Thymus (tissue), 14 donors: ENCODE measurements around the gene GOLGA6B. TPM values are rescaled to one million over a fixed set of nuclear protein-coding genes. Genes with fewer than 3 reads are reported as not detected.
"Not testable (repeated sequence)": the region's sequence is repeated elsewhere in the genome, so short reads cannot be mapped to it uniquely, and the experiment has no call there.

Experiments
- DNase-seq, 9 donors: peaks; one replicate each; pipeline ENCODE4 v3.0.0-alpha.2; 2013; ENCODE audit warnings: low spot score in 9 of 9, low read depth in 6 of 9, missing footprints in 1 of 9
- H3K27ac ChIP-seq, 2 donors: one replicate each; pipeline ENCODE4 v1.5.1; 2013; ENCODE audit warnings: control low read depth in 1 of 2, low read depth in 1 of 2, low read length in 1 of 2, mild to moderate bottlenecking in 1 of 2, moderate library complexity in 1 of 2
- H3K27me3 ChIP-seq, 2 donors: one replicate each; pipeline ENCODE4 v1.5.1; 2013; ENCODE audit warnings: low read length in 1 of 2; ENCODE audit not compliant: control insufficient read depth in 2 of 2, insufficient read depth in 1 of 2
- H3K36me3 ChIP-seq, 2 donors: one replicate each; pipeline ENCODE4 v1.5.1; 2013; ENCODE audit warnings: low read length in 1 of 2, mild to moderate bottlenecking in 1 of 2, moderate library complexity in 1 of 2; ENCODE audit not compliant: control insufficient read depth in 2 of 2, insufficient read depth in 2 of 2
- H3K4me1 ChIP-seq, 2 donors: one replicate each; pipeline ENCODE4 v1.5.1; 2013; ENCODE audit warnings: low read length in 2 of 2; ENCODE audit not compliant: control insufficient read depth in 2 of 2, insufficient read depth in 2 of 2
- H3K4me3 ChIP-seq, 2 donors: one replicate each; pipeline ENCODE4 v1.5.1; 2013; ENCODE audit warnings: low read length in 2 of 2, control low read depth in 1 of 2, mild to moderate bottlenecking in 1 of 2
- H3K9me3 ChIP-seq, 2 donors: one replicate each; pipeline ENCODE4 v1.5.1; 2013; ENCODE audit warnings: low read length in 1 of 2, mild to moderate bottlenecking in 1 of 2; ENCODE audit not compliant: control insufficient read depth in 2 of 2, insufficient read depth in 1 of 2
- WGBS: extraction: QIAGEN DNeasy Blood & Tissue Kit; methylation state at CpG from one replicate; pipeline ENCODE4 v1.1.7; 2013; 5-methylcytosine and 5-hydroxymethylcytosine counted together
- long read RNA-seq, 10 donors: transcript quantifications; one replicate each; lab custom pipeline, GENCODE V29; 2026
- polyA plus RNA-seq: library from polyadenylated mRNA; stranded (reverse); fragments of 200-250 nt; gene quantifications from one replicate; pipeline ENCODE4 v1.2.3, GENCODE V29; 2013
- total RNA-seq: library from RNA; stranded (reverse); fragments of 120-200 nt; gene quantifications from one replicate; pipeline ENCODE4 v1.2.4, GENCODE V29; 2013
- donor health status: healthy.

The GOLGA6B gene
- total RNA-seq (not detected), polyA plus RNA-seq (not detected)
- long read RNA-seq, donor 1, result 0 reads
- long read RNA-seq, donor 2, result 0 reads
- long read RNA-seq, donor 3, result 0 reads
- long read RNA-seq, donor 4, result 0 reads
- long read RNA-seq, donor 5, result 0 reads
- long read RNA-seq, donor 6, result 0 reads
- long read RNA-seq, donor 7, result 0 reads
- long read RNA-seq, donor 8, result 0 reads
- long read RNA-seq, donor 9, result 0 reads
- long read RNA-seq, donor 10, result 0 reads

GRCh38 chr15:72654397-72654796 lies at the start of gene GOLGA6B:
GOLGA6B (plus strand) TSS chr15:72654697; CDS start chr15:72654738, 41 bp downstream.
- DNase-seq, H3K27ac ChIP-seq, H3K9me3 ChIP-seq, H3K36me3 ChIP-seq, H3K27me3 ChIP-seq, H3K4me3 ChIP-seq, H3K4me1 ChIP-seq: not testable (repeated sequence)
- WGBS, result no CpG with 5 or more reads among the region's 7 CpGs

- Histone ChIP-seq H3K4me1 (no peaks in the 10 kb centered on the region), H3K4me3 (no peak overlapping the region), H3K9me3 (no peaks in the 10 kb centered on the region), H3K27me3 (no peaks in the 10 kb centered on the region), H3K36me3 (no peaks in the 10 kb centered on the region), H3K27ac (no peak overlapping the region)
- no peak for DNase-seq
- 98% methylated on average over 4 of the region's 4 CpGs for WGBS
These were observed 49.7 kb upstream of the GOLGA6B start for GRCh38 chr15:72604794-72605193.

DNA sequence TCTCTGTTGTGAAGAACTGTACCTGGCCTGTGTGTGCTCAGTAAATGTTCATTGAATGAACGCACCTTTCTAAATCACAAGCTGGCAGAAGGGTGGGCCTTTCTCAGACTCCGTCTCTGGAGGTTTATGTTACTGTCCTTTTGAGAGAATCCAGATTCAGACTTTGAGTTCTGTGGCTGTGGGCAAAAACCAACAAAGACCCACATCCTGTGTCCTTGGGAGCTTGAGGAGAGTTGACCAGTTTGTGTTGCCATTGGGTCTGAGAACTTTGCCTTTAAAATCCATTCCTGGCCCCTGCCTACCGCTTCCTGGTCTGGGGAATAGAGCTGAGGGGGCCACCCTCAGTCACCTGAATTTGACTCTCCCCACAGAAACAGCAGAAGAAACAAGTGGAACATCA lies 46.4 kb upstream of the GOLGA6B start:
- DNase-seq, H3K27ac ChIP-seq, H3K36me3 ChIP-seq, H3K27me3 ChIP-seq, H3K4me1 ChIP-seq, H3K4me3 ChIP-seq, H3K9me3 ChIP-seq: not testable (repeated sequence)
- 95% methylated on average over 3 of the region's 3 CpGs for WGBS

GRCh38 chr15:72609862-72610261 lies 44.6 kb upstream of the GOLGA6B start:
- H3K4me3 ChIP-seq, result no peak overlapping the region
- H3K27ac ChIP-seq, result no peak overlapping the region
- no peaks in the 10 kb centered on the region for H3K9me3 ChIP-seq
- 89% methylated on average over 8 of the region's 8 CpGs for WGBS
- no peak for DNase-seq
- no peaks in the 10 kb centered on the region for H3K4me1 ChIP-seq
- H3K36me3 ChIP-seq, result no peaks in the 10 kb centered on the region
- no peaks in the 10 kb centered on the region for H3K27me3 ChIP-seq

GRCh38 chr15:72612324-72612723 lies 42.2 kb upstream of the GOLGA6B start:
- H3K27me3 ChIP-seq, H3K4me3 ChIP-seq, H3K27ac ChIP-seq, DNase-seq, H3K36me3 ChIP-seq, H3K9me3 ChIP-seq: not testable (repeated sequence)
- H3K4me1 ChIP-seq, result peaks cover 3 to 14% of the 10 kb centered on the region in 2 donors
- 94% methylated on average over 3 of the region's 3 CpGs for WGBS

GRCh38 chr15:72614810-72615532 lies 39.5 kb upstream of the GOLGA6B start:
- WGBS, result 95% methylated on average over 3 of the region's 3 CpGs
- Histone ChIP-seq H3K27me3 (no peaks in the 10 kb centered on the region), H3K9me3 (no peaks in the 10 kb centered on the region), H3K27ac (no peak overlapping the region), H3K36me3 (no peaks in the 10 kb centered on the region), H3K4me3 (no peak overlapping the region), H3K4me1 (peaks cover 3 to 14% of the 10 kb centered on the region in 2 donors)
- DNase-seq, result no peak

DNA sequence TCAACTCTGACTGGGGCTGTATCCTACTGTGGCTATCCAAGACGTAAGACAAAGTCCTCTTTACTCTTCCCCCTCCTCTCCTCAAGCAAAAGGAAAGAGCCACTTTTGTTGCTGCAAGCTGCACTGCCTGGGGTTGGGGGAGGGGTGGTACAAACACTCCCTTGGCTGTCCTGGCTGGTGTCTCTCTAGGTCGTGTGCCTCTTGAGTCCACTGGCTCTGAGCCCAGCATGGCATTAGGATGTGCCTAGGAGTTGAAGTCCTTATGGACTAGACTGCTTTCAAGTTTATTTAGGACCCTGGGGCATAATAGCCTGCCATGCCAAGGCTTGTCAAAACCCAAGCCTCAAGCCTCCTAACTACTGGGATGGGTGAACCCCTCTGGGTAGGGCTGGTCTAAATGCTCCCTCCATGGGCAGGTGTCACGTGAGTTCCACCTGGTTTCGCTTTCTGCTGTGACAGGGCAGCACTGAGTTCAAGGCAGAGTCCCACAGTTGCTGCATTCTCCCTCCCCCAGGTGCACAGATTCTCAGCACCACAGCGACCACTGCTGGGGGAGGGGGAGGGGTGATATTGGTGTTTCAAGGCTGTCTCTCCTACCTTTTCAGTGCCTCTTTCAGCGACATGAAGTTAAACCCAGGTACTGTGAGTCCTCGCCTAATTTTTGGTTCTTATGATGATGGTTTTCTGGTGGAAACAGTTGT lies 38.8 kb upstream of the GOLGA6B start:
- H3K27ac ChIP-seq, H3K9me3 ChIP-seq, H3K4me3 ChIP-seq, H3K36me3 ChIP-seq, H3K27me3 ChIP-seq: not testable (repeated sequence)
- WGBS, result 47% methylated on average over 7 of the region's 7 CpGs
- H3K4me1 ChIP-seq, result peaks cover 3 to 14% of the 10 kb centered on the region in 2 donors
- DNase-seq, result peak; percentile 30 to 84 (median 66)

DNA sequence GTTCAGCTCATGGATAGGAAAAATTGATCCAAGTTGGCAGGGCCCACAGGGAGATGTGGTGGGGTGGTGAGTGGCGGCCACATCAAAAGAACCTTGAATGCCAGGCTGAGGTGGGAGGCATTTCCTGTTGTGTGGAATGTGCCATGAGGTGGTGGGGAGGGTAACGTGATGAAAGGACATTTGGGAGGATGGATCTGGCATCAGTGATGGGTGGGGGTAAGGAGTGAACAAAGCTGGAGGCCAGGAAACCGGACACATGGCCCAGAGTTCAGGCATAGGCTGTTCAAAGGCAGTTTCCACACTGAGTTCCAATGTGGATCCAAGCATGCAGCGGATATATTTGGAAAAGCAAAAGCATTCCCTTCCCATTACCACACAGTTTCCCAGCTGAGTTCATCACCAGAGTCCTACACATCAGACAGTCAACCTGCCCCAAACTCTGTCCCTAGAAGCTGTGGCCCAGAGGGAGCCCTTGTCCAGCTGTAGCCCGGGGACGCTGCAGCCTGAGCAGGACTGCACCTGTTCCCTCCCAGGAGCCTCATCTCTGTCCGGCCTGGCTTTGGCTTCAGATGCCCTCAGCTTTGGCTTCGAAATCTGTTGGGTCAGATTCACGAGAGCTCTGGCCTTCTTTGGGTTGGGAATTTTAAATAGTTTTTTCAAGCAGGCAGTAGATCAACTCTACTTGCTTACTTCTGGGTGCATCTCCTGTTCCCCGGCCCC lies 37.8 kb upstream of the GOLGA6B start:
- no peak overlapping the region for H3K4me3 ChIP-seq
- H3K27me3 ChIP-seq, result no peaks in the 10 kb centered on the region
- H3K36me3 ChIP-seq, result no peaks in the 10 kb centered on the region
- H3K4me1 ChIP-seq, result peaks cover 3 to 14% of the 10 kb centered on the region in 2 donors
- DNase-seq, result no peak
- 89% methylated on average over 10 of the region's 10 CpGs for WGBS
- H3K27ac ChIP-seq, result no peak overlapping the region
- no peaks in the 10 kb centered on the region for H3K9me3 ChIP-seq

DNA sequence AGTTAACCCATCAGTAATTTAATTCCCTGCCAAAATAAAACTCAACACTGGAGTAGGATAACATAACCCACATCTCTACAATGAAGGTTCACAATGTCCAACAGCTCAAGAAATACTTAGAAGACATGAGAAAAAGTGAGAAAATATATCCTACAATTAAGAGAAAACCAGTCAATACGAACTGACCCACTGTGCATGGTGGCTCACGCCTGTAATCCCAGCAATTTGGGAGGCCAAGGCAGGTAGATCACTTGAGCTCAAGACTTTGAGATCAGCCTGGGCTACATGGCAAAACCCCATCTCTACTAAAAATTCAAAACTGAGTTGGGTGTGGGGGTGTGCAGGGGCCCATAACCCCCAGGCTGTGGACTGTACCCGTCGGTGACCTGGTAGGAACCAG lies 30.6 kb upstream of the GOLGA6B start:
- not testable (repeated sequence) for H3K27ac ChIP-seq

More for the DNA sequence above, 30.6 kb upstream of the GOLGA6B start:
- H3K4me3 ChIP-seq, DNase-seq, H3K36me3 ChIP-seq, H3K4me1 ChIP-seq, H3K9me3 ChIP-seq, H3K27me3 ChIP-seq: not testable (repeated sequence)
- 98% methylated on average over 4 of the region's 4 CpGs for WGBS
